ENCODE data around the gene ARMH3. TPM values are rescaled to one million over a fixed set of nuclear protein-coding genes. Genes with fewer than 3 reads are reported as not detected.

Gene ARMH3
- total RNA-seq, 6 experiments from 2014 or later = 18.0 to 21.7 (median 18.8) TPM

- no peak for TF ChIP-seq CTCF (IDR thresholded peaks at IDR 0.05)
- no peaks in the 10 kb centered on the region for H3K27me3 Mint-ChIP-seq (ENCODE audit: insufficient read depth)
- peaks cover 53% of the 10 kb centered on the region for H3K4me1 Mint-ChIP-seq (ENCODE audit: low read depth)
- H3K36me3 Mint-ChIP-seq (ENCODE audit: low read depth) = peaks cover 8% of the 10 kb centered on the region; the same call in 1 of the 2 replicates
- H3K27ac Mint-ChIP-seq = no peak overlapping the region
- no peaks in the 10 kb centered on the region for H3K9me3 Mint-ChIP-seq
- no peak for DNase-seq
- no peak overlapping the region for H3K4me3 Mint-ChIP-seq
Measured at GRCh38 chr10:101967119-101967518, 88.9 kb downstream of the ARMH3 start.

GRCh38 chr10:101965075-101965765, 90.8 kb downstream of the ARMH3 start:
- no peak for DNase-seq
- peak overlapping the region; percentile 25; the same call in 1 of the 2 replicates for H3K27ac Mint-ChIP-seq
- no peak overlapping the region for H3K4me3 Mint-ChIP-seq
- H3K4me1 Mint-ChIP-seq (ENCODE audit: low read depth) = peaks cover 67% of the 10 kb centered on the region
- TF ChIP-seq CTCF (IDR thresholded peaks at IDR 0.05) = no peak
- peaks cover 6% of the 10 kb centered on the region; the same call in 1 of the 2 replicates for H3K36me3 Mint-ChIP-seq (ENCODE audit: low read depth)
- H3K27me3 Mint-ChIP-seq (ENCODE audit: insufficient read depth) = no peaks in the 10 kb centered on the region
- no peaks in the 10 kb centered on the region for H3K9me3 Mint-ChIP-seq

- TF ChIP-seq CTCF (IDR thresholded peaks at IDR 0.05) = no peak
- Mint-ChIP-seq H3K27me3 (ENCODE audit: insufficient read depth) (no peaks in the 10 kb centered on the region), H3K4me1 (ENCODE audit: low read depth) (peaks cover 43% of the 10 kb centered on the region), H3K36me3 (ENCODE audit: low read depth) (peaks cover 4% of the 10 kb centered on the region; the same call in 1 of the 2 replicates), H3K27ac (peak overlapping the region; percentile 42), H3K4me3 (peak overlapping the region; percentile 55), H3K9me3 (no peaks in the 10 kb centered on the region)
- DNase-seq = peak; percentile 71
Measured at GRCh38 chr10:101961591-101962498, 94.1 kb downstream of the ARMH3 start.

GRCh38 chr10:101960879-101961395, 95.0 kb downstream of the ARMH3 start:
- H3K4me1 Mint-ChIP-seq (ENCODE audit: low read depth) = peaks cover 39% of the 10 kb centered on the region
- H3K36me3 Mint-ChIP-seq (ENCODE audit: low read depth) = 0 out of 2 replicates have a peak, but pooled peaks cover 9% of the 10 kb centered on the region
- no peak for TF ChIP-seq CTCF (IDR thresholded peaks at IDR 0.05)
- peak overlapping the region; percentile 42 for H3K27ac Mint-ChIP-seq
- H3K4me3 Mint-ChIP-seq = no peak overlapping the region
- H3K27me3 Mint-ChIP-seq (ENCODE audit: insufficient read depth) = no peaks in the 10 kb centered on the region
- DNase-seq = no peak
- H3K9me3 Mint-ChIP-seq = no peaks in the 10 kb centered on the region

GRCh38 chr10:101959346-101959916, 96.5 kb downstream of the ARMH3 start:
- Mint-ChIP-seq H3K9me3 (no peaks in the 10 kb centered on the region), H3K4me1 (ENCODE audit: low read depth) (peaks cover 27% of the 10 kb centered on the region), H3K36me3 (ENCODE audit: low read depth) (peaks cover 21% of the 10 kb centered on the region), H3K4me3 (no peak overlapping the region), H3K27ac (no peak overlapping the region), H3K27me3 (ENCODE audit: insufficient read depth) (no peaks in the 10 kb centered on the region)
- TF ChIP-seq CTCF (IDR thresholded peaks at IDR 0.05) = no peak
- no peak for DNase-seq
